ENCODE measurements around the gene DNAH14. TPM values are rescaled to one million over a fixed set of nuclear protein-coding genes. Genes with fewer than 3 reads are reported as not detected.
"Not testable (repeated sequence)": the region's sequence is repeated elsewhere in the genome, so short reads cannot be mapped to it uniquely, and the experiment has no call there.

DNAH14 gene
- total RNA-seq, 1 donor from 2014 or later, result 13.3 TPM

GRCh38 chr1:225348400-225348799, 418.9 kb downstream of the DNAH14 start:
- DNase-seq (ENCODE audit: low spot score), result no peak

GRCh38 chr1:225349826-225350225, 420.4 kb downstream of the DNAH14 start:
- DNase-seq (ENCODE audit: low spot score), result no peak

GRCh38 chr1:225350872-225351271, 421.4 kb downstream of the DNAH14 start:
- no peak for DNase-seq (ENCODE audit: low spot score)

GRCh38 chr1:225354906-225355305, 425.4 kb downstream of the DNAH14 start:
- no peak for DNase-seq (ENCODE audit: low spot score)

- DNase-seq (ENCODE audit: low spot score), result no peak
Measured at GRCh38 chr1:225355863-225356262, 426.4 kb downstream of the DNAH14 start.

- DNase-seq (ENCODE audit: low spot score), result no peak
Measured at GRCh38 chr1:225360119-225360518, 430.6 kb downstream of the DNAH14 start.

GRCh38 chr1:225361176-225361575, 431.7 kb downstream of the DNAH14 start:
- no peak for DNase-seq (ENCODE audit: low spot score)

- DNase-seq (ENCODE audit: low spot score), result no peak
Measured at GRCh38 chr1:225362805-225363204, 433.3 kb downstream of the DNAH14 start.

GRCh38 chr1:225364439-225364838, 435.0 kb downstream of the DNAH14 start:
- DNase-seq (ENCODE audit: low spot score), result no peak

- no peak for DNase-seq (ENCODE audit: low spot score)
Measured at GRCh38 chr1:225366018-225366417, 436.5 kb downstream of the DNAH14 start.

GRCh38 chr1:225366552-225366951, 437.1 kb downstream of the DNAH14 start:
- DNase-seq (ENCODE audit: low spot score), result no peak

GRCh38 chr1:225368036-225368552, 438.6 kb downstream of the DNAH14 start:
- no peak for DNase-seq (ENCODE audit: low spot score)

GRCh38 chr1:225371366-225372010, 442.0 kb downstream of the DNAH14 start:
- DNase-seq (ENCODE audit: low spot score), result no peak

GRCh38 chr1:225373155-225373554, 443.7 kb downstream of the DNAH14 start:
- no peak for DNase-seq (ENCODE audit: low spot score)

GRCh38 chr1:225374996-225375395, 445.5 kb downstream of the DNAH14 start:
- no peak for DNase-seq (ENCODE audit: low spot score)

- no peak for DNase-seq (ENCODE audit: low spot score)
Measured at GRCh38 chr1:225378880-225379279, 449.4 kb downstream of the DNAH14 start.

- no peak for DNase-seq (ENCODE audit: low spot score)
Measured at GRCh38 chr1:225380691-225381090, 451.2 kb downstream of the DNAH14 start.

- DNase-seq (ENCODE audit: low spot score), result not testable (repeated sequence)
Measured at GRCh38 chr1:225386860-225387259, 457.4 kb downstream of the DNAH14 start.

- no peak for DNase-seq (ENCODE audit: low spot score)
Measured at GRCh38 chr1:225388372-225388771, 458.9 kb downstream of the DNAH14 start.

GRCh38 chr1:225389843-225390242, 460.4 kb downstream of the DNAH14 start:
- no peak for DNase-seq (ENCODE audit: low spot score)

GRCh38 chr1:225396357-225396756, 466.9 kb downstream of the DNAH14 start:
- DNase-seq (ENCODE audit: low spot score), result no peak

- no peak for DNase-seq (ENCODE audit: low spot score)
Measured at GRCh38 chr1:225400968-225401367, 471.5 kb downstream of the DNAH14 start.

GRCh38 chr1:225406976-225407725, 477.7 kb downstream of the DNAH14 start:
- DNase-seq (ENCODE audit: low spot score), result no peak
